Upper lobe of left lung (tissue), 6 donors: Measurements from ENCODE around the gene ZC3H6. TPM values are rescaled to one million over a fixed set of nuclear protein-coding genes. Genes with fewer than 3 reads are reported as not detected.
"Not testable (repeated sequence)": the region's sequence is repeated elsewhere in the genome, so short reads cannot be mapped to it uniquely, and the experiment has no call there.

Experiments used
- ATAC-seq, 2 donors: fragments of 200-7000 bp; cut with Tn5 transposase; one replicate each; pipeline ENCODE4 v1.9.1; 2022; ENCODE audit warnings: mild to moderate bottlenecking in 2 of 2, moderate library complexity in 2 of 2; ENCODE audit not compliant: low FRiP score in 2 of 2
- DNase-seq, 2 donors: peaks; one replicate each; pipeline ENCODE4 v3.0.0-alpha.2; 2019 to 2020
- H3K27ac ChIP-seq, 4 donors: fragments of 200-600 bp; sonication (generic); one replicate each; pipeline ENCODE4 v1.5.1; 2016 to 2019
- H3K27me3 ChIP-seq, 4 donors: fragments of 200-600 bp; sonication (generic); one replicate each; pipeline ENCODE4 v1.5.1; 2017 to 2019
- H3K36me3 ChIP-seq, 4 donors: fragments of 200-600 bp; sonication (generic); one replicate each; pipeline ENCODE4 v1.5.1; 2016 to 2019
- H3K4me1 ChIP-seq, 4 donors: fragments of 200-600 bp; sonication (generic); one replicate each; pipeline ENCODE4 v1.5.1; 2018 to 2019
- H3K4me3 ChIP-seq, 4 donors: fragments of 200-600 bp; sonication (generic); one replicate each; pipeline ENCODE4 v1.5.1; 2017 to 2019; ENCODE audit warnings: mild to moderate bottlenecking in 2 of 4, moderate library complexity in 1 of 4
- H3K9me3 ChIP-seq, 4 donors: fragments of 200-600 bp; sonication (generic); one replicate each; pipeline ENCODE4 v1.5.1; 2018 to 2019
- CTCF ChIP-seq, 6 experiments: fragments of 450-650 bp in 4 of 6; fragments of 200-600 bp in 2 of 6; sonication (generic) in 2 of 6; IDR thresholded peaks; one replicate each; pipeline ENCODE4 v1.5.1; 2016 to 2019; ENCODE audit warnings: antibody characterized with exemption in 6 of 6
- EP300 ChIP-seq, 4 donors: sonication (generic); formaldehyde crosslinking; IDR thresholded peaks; one replicate each; pipeline ENCODE4 v1.5.1; 2017; ENCODE audit warnings: antibody characterized with exemption in 4 of 4, control low read depth in 2 of 4
- POLR2A ChIP-seq, 4 donors: fragments of 450-650 bp; IDR thresholded peaks; one replicate each; pipeline ENCODE4 v1.5.1; 2016 to 2017; ENCODE audit warnings: antibody characterized with exemption in 4 of 4, mild to moderate bottlenecking in 2 of 4
- POLR2AphosphoS5 ChIP-seq, 2 donors: sonication (generic); formaldehyde crosslinking; IDR thresholded peaks; one replicate each; pipeline ENCODE4 v1.5.1; 2017; ENCODE audit warnings: antibody characterized with exemption in 2 of 2
- WGBS, 2 donors: methylation state at CpG; one replicate each; pipeline ENCODE4 v1.1.5; 2017 to 2018; 5-methylcytosine and 5-hydroxymethylcytosine counted together
- total RNA-seq, 6 donors: library from RNA; depleted of rRNA in 4 of 6; stranded (reverse); fragments of >200 nt in 4 of 6; gene quantifications; one replicate each; pipeline versions ENCODE4 v1.1.0 to v1.2.1, GENCODE V29; 2016 to 2021
- donor health status: DM: no; HTN: no; CAD: no; lungs with moderate emphysema.
- donor health status: DM: no; HTN: yes; CAD: no; lungs with severe emphysema.

Gene ZC3H6
- total RNA-seq, 6 donors from 2014 or later, result 4.8 to 18.5 (median 11.7) TPM

- ATAC-seq, result no peak
Observed at GRCh38 chr2:112273349-112273748, 2.0 kb upstream of the ZC3H6 start.

GRCh38 chr2:112275887-112276773 is 733 bp downstream of the ZC3H6 start:
- Histone ChIP-seq H3K4me3 (peak overlapping the region; percentile 58 to 86 (median 80)), H3K27me3 (no peaks in the 10 kb centered on the region), H3K4me1 (peaks cover 9 to 16% (median 10%) of the 10 kb centered on the region in 4 donors), H3K9me3 (no peaks in the 10 kb centered on the region), H3K27ac (peak overlapping the region; percentile 99 to 100 (median 100)), H3K36me3 (no peaks in the 10 kb centered on the region)
- 1 to 2% methylated on average over 21 to 24 of the region's 66 CpGs for WGBS, 2 donors
- TF ChIP-seq CTCF (IDR thresholded peaks at IDR 0.05) (no peak), POLR2A (IDR thresholded peaks at IDR 0.05) (peak in 3 of 4 donors; percentile 35 to 71 (median 41)), POLR2AphosphoS5 (IDR thresholded peaks at IDR 0.05) (peak; percentile 39 to 76), EP300 (IDR thresholded peaks at IDR 0.05) (no peak)
- DNase-seq, result peak; percentile 89 to 96
- ATAC-seq, result peak; percentile 89 to 93

More at GRCh38 chr2:112273349-112273748, 2.0 kb upstream of the ZC3H6 start:
- Histone ChIP-seq H3K4me3 (no peak overlapping the region), H3K27ac (no peak overlapping the region), H3K27me3 (no peaks in the 10 kb centered on the region), H3K9me3 (no peaks in the 10 kb centered on the region), H3K36me3 (no peaks in the 10 kb centered on the region), H3K4me1 (peaks cover 9 to 16% (median 10%) of the 10 kb centered on the region in 4 donors)
- TF ChIP-seq POLR2AphosphoS5 (IDR thresholded peaks at IDR 0.05) (no peak), EP300 (IDR thresholded peaks at IDR 0.05) (no peak)
- DNase-seq, result no peak
- 90 to 95% methylated on average over 5 of the region's 5 CpGs for WGBS, 2 donors

GRCh38 chr2:112276954-112277353 is 1.6 kb downstream of the ZC3H6 start:
- no peak for TF ChIP-seq CTCF (IDR thresholded peaks at IDR 0.05)
- Histone ChIP-seq H3K9me3 (no peaks in the 10 kb centered on the region), H3K4me1 (peaks cover 9 to 16% (median 10%) of the 10 kb centered on the region in 4 donors), H3K27ac (peak overlapping the region in 1 of 4 donors; percentile 100), H3K27me3 (no peaks in the 10 kb centered on the region), H3K36me3 (no peaks in the 10 kb centered on the region), H3K4me3 (peak overlapping the region in 2 of 4 donors; percentile 58 to 86)
- ATAC-seq (no peak), DNase-seq (no peak)
- 74 to 78% methylated on average over 5 of the region's 5 CpGs for WGBS, 2 donors

GRCh38 chr2:112277596-112278220 is 2.3 kb downstream of the ZC3H6 start:
- no peak for TF ChIP-seq EP300 (IDR thresholded peaks at IDR 0.05)
- TF ChIP-seq POLR2AphosphoS5 (IDR thresholded peaks at IDR 0.05), result no peak
- peaks cover 9 to 16% (median 10%) of the 10 kb centered on the region in 4 donors for H3K4me1 ChIP-seq
- ATAC-seq, result no peak
- H3K27me3 ChIP-seq, result no peaks in the 10 kb centered on the region
- no peak overlapping the region for H3K4me3 ChIP-seq
- H3K36me3 ChIP-seq, result no peaks in the 10 kb centered on the region
- DNase-seq, result no peak
- 86 to 90% methylated on average over 5 of the region's 5 CpGs for WGBS, 2 donors
- no peaks in the 10 kb centered on the region for H3K9me3 ChIP-seq
- H3K27ac ChIP-seq, result no peak overlapping the region

GRCh38 chr2:112282066-112282465 is 6.7 kb downstream of the ZC3H6 start:
- H3K27ac ChIP-seq, H3K36me3 ChIP-seq, H3K4me3 ChIP-seq, H3K9me3 ChIP-seq, H3K27me3 ChIP-seq, DNase-seq, ATAC-seq, H3K4me1 ChIP-seq: not testable (repeated sequence)
- WGBS, 2 donors, result 94 to 98% methylated on average over 4 of the region's 4 CpGs

- not testable (repeated sequence) for ATAC-seq, H3K36me3 ChIP-seq, H3K4me3 ChIP-seq, DNase-seq, H3K27me3 ChIP-seq, H3K9me3 ChIP-seq, H3K27ac ChIP-seq, H3K4me1 ChIP-seq
- WGBS, 2 donors, result 87 to 91% methylated on average over 2 of the region's 2 CpGs
Observed at GRCh38 chr2:112283535-112283934, 8.1 kb downstream of the ZC3H6 start.
